Activated T-helper 17 cell treated with anti-CD3 and anti-CD28 coated beads, Interleukin-2, amount 50 U/mL, for 72 hours (primary cell): Measurements from ENCODE around the gene SELL. TPM values are rescaled to one million over a fixed set of nuclear protein-coding genes. Genes with fewer than 3 reads are reported as not detected.
"Not testable (repeated sequence)": the region's sequence is repeated elsewhere in the genome, so short reads cannot be mapped to it uniquely, and the experiment has no call there.

Experiments used
- ATAC-seq: fragments of 150-1000 bp; cut with Tn5 transposase; replicated peaks from 2 replicates; pipeline ENCODE4 v1.10.0; 2021; ENCODE audit warnings: mild to moderate bottlenecking, moderate library complexity
- H3K27ac Mint-ChIP-seq: one replicate; pipeline ENCODE4 v1.8.0; 2022; ENCODE audit warnings: mixed read lengths
- H3K27me3 Mint-ChIP-seq: one replicate; pipeline ENCODE4 v1.8.0; 2022; ENCODE audit warnings: mixed read lengths
- H3K36me3 Mint-ChIP-seq: one replicate; pipeline ENCODE4 v1.8.0; 2022; ENCODE audit warnings: low read depth, mild to moderate bottlenecking, mixed read lengths
- H3K4me1 Mint-ChIP-seq: one replicate; pipeline ENCODE4 v1.8.0; 2022; ENCODE audit warnings: mixed read lengths
- H3K4me3 Mint-ChIP-seq: one replicate; pipeline ENCODE4 v1.8.0; 2022; ENCODE audit warnings: mild to moderate bottlenecking, mixed read lengths
- H3K9me3 Mint-ChIP-seq: one replicate; pipeline ENCODE4 v1.8.0; 2022; ENCODE audit warnings: mixed read lengths
- total RNA-seq, 2 donors: library from RNA; stranded (reverse); gene quantifications; one replicate each; pipeline ENCODE4 v1.2.3, GENCODE V29; 2022

SELL gene
- total RNA-seq, 2 donors from 2014 or later, result 143 to 221 TPM

DNA sequence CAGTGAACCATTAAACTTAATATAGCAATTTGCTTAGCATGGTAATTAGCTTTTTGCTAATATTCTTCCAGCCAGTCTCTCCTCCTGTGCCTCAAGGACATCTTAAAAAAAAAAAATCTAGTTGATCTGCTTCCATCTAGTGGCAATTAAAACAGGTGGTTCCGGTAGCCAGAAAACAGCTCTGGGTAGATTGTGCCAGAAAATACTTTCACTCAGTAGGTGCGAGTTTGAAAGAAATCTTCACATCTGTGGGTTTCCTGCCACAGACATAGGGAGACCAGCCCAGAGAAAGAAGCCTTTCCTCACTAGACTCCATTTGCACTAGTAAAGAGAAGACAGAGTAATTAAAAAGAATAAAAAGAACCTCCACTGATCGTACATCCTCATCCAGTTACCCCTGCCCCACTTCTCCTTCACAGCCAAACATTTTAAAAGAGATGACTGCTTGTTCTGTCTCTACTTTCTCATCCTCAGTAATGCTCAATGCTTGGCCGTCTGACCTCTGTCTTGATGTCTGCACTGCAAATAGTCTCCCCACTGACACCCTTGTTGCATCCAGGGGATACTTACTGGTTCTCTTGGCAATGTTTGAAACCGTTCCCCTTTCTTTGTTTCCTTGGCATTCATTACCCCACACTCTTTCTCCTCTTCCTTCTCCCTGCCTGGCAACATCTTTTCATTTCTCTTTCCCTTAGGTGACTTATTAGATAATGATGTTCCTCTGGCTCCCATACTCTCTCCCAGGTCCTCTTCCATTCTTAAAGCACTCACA is 16.9 kb downstream of the SELL start:
- H3K9me3 Mint-ChIP-seq, result no peaks in the 10 kb centered on the region
- peaks cover 70% of the 10 kb centered on the region for H3K4me1 Mint-ChIP-seq
- ATAC-seq, result no peak
- H3K36me3 Mint-ChIP-seq, result peaks cover 86% of the 10 kb centered on the region
- H3K27me3 Mint-ChIP-seq, result no peaks in the 10 kb centered on the region
- H3K27ac Mint-ChIP-seq, result peak overlapping the region; percentile 84
- peak overlapping the region; percentile 91 for H3K4me3 Mint-ChIP-seq

DNA sequence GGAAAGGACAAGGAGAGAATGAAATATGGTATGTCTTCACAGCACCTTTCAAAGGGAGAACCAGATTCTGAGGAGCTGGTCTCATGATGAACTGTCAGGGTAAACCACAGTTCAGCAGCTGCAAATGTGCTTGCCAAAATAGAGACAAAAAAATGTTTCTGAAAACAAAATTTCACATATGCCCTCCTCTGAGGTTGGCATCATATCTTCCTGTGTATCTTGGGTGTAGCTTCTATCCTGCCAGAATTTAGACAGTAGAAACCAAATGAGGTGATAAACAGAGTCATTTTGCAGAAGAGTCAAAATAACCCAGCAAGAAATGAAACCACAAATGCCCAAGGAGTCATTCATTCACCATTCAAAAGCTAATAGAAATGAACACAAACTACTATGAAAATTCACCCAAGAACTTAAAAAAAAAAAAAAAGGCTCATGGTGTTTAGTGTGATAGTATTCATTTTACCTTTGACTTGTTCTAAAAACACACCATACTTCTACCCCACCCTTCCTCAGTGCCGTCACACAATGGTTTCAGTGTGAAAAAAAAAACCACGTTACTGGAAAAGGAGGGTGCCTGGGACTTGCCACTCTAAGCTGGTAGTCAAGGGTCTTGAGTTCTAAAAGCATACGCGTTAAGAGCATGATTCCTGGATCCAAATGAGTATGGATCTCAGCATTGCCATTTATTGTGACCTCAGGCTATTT is 18.5 kb downstream of the SELL start:
- Mint-ChIP-seq H3K4me3 (peak overlapping the region; percentile 91), H3K36me3 (peaks cover 70% of the 10 kb centered on the region), H3K27me3 (no peaks in the 10 kb centered on the region), H3K27ac (peak overlapping the region; percentile 84), H3K9me3 (no peaks in the 10 kb centered on the region), H3K4me1 (peaks cover 55% of the 10 kb centered on the region)
- ATAC-seq, result peak; percentile 83

DNA sequence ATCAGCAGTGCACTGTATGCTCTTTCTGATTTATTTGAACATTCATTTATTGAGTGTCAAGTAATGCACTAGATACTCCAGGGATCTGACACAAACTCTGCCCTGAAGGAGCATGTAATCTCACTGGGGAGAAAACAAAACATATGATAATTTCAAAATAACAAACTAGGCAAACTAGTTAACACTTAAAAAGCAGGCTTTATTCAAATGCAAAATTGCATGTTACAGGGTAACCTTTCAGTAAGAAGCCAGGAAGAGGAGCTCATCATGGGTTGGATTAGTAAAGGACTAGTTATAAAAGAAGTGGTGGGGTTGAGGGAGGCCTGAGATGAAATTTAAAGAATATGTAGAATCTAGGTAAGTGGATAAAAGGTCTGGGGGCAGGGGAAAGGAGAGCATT is 20.9 kb downstream of the SELL start:
- peaks cover 38% of the 10 kb centered on the region for H3K4me1 Mint-ChIP-seq
- H3K4me3 Mint-ChIP-seq, result peak overlapping the region; percentile 91
- H3K36me3 Mint-ChIP-seq, result peaks cover 46% of the 10 kb centered on the region
- H3K9me3 Mint-ChIP-seq, result no peaks in the 10 kb centered on the region
- ATAC-seq, result no peak
- no peak overlapping the region for H3K27ac Mint-ChIP-seq
- no peaks in the 10 kb centered on the region for H3K27me3 Mint-ChIP-seq

DNA sequence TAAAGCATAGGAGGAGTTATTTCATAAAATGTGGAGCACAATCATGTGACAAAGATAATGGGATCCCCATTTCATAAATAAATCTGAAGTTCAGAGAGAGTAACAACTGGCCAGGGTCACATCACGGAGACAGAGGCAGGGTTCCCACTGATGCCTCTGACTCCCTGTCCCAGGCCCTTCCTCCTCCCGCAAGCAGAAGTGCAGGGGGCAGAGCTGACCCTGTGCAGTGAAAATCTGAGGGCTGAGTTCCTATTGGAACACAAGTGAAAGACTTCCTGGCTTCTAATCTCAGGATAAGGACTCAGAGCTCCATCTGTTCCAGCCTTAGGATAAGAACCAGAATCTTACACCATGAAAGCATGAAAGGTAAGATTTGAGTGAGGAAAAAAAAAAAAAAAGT is 22.0 kb downstream of the SELL start:
- no peak for ATAC-seq
- Mint-ChIP-seq H3K27me3 (no peaks in the 10 kb centered on the region), H3K4me3 (peak overlapping the region; percentile 37), H3K27ac (peak overlapping the region; percentile 29), H3K4me1 (peaks cover 27% of the 10 kb centered on the region), H3K9me3 (no peaks in the 10 kb centered on the region), H3K36me3 (peaks cover 35% of the 10 kb centered on the region)

DNA sequence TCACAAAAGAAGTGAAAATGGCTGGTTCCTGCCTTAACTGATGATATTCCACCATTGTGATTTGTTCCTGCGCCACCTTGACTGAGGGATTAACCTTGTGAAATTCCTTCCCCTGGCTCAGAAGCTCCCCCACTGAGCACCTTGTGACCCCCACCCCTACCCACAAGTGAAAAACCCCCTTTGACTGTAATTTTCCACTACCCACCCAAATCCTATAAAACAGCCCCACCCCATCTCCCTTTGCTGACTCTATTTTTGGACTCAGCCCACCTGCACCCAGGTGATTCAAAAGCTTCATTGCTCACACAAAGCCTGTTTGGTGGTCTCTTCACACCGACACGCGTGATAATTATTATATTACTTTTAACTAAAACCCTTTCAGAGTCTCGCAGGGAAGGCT is 23.0 kb downstream of the SELL start:
- ATAC-seq, H3K27me3 Mint-ChIP-seq, H3K27ac Mint-ChIP-seq, H3K9me3 Mint-ChIP-seq, H3K4me3 Mint-ChIP-seq: not testable (repeated sequence)
- Mint-ChIP-seq H3K4me1 (peaks cover 18% of the 10 kb centered on the region), H3K36me3 (peaks cover 25% of the 10 kb centered on the region)

DNA sequence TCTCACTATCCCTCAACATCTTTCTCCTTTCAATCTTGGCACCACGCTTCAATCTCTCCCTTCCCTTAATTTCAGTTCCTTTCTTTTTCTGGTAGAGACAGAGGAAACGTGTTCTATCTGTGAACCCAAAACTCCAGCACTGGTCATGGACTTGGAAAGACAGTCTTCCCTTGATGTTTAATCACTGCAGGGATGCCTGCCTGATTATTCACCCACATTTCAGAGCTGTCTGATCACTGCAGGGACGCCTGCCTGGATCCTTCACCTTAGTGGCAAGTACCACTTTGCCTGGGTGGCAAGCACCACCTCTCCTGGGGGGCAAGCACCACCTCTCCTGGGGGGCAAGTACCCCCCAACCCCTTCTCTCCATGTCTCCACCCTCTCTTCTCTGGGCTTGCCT is 27.8 kb downstream of the SELL start:
- H3K9me3 Mint-ChIP-seq, result no peaks in the 10 kb centered on the region
- H3K27me3 Mint-ChIP-seq, result no peaks in the 10 kb centered on the region
- H3K4me3 Mint-ChIP-seq, result no peak overlapping the region
- peaks cover 17% of the 10 kb centered on the region for H3K4me1 Mint-ChIP-seq
- no peak for ATAC-seq
- no peaks in the 10 kb centered on the region for H3K36me3 Mint-ChIP-seq
- no peak overlapping the region for H3K27ac Mint-ChIP-seq

DNA sequence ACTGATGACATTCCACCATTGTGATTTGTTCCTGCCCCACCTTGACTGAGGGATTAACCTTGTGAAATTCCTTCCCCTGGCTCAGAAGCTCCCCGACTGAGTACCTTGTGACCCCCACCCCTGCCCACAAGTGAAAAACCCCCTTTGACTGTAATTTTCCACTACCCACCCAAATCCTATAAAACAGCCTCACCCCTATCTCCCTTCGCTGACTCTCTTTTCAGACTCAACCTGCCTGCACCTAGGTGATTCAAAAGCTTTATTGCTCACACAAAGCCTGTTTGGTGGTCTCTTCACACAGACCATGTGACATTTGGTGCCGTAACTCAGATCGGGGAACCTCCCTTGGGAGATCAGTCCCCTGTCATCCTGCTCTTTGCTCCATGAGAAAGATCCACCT is 28.3 kb downstream of the SELL start:
- H3K4me3 Mint-ChIP-seq, H3K27me3 Mint-ChIP-seq, H3K36me3 Mint-ChIP-seq, ATAC-seq, H3K9me3 Mint-ChIP-seq, H3K27ac Mint-ChIP-seq: not testable (repeated sequence)
- H3K4me1 Mint-ChIP-seq, result peaks cover 17% of the 10 kb centered on the region

DNA sequence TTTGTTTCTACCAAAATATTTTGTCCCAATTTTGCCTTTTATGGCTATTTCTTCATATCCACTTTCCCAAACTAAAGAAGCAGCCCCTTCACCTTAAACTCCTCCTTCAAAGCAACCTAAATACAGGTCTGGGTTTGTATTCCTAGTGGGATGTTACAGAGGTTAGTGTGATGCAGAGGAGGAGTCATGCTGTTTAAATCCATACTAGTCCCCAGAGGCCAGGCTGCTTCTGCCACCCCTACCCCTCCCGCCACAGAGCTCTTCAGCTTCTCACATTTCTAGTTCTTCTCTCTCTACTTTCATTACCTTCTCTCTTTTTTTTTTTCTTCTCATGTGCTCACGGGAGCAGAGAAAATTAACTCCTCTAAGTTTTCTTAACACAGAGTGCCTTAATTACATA is 29.3 kb downstream of the SELL start:
- Mint-ChIP-seq H3K27me3 (no peaks in the 10 kb centered on the region), H3K4me3 (no peak overlapping the region), H3K36me3 (no peaks in the 10 kb centered on the region), H3K9me3 (no peaks in the 10 kb centered on the region), H3K27ac (peak overlapping the region; percentile 64), H3K4me1 (peaks cover 17% of the 10 kb centered on the region)
- ATAC-seq, result no peak

DNA sequence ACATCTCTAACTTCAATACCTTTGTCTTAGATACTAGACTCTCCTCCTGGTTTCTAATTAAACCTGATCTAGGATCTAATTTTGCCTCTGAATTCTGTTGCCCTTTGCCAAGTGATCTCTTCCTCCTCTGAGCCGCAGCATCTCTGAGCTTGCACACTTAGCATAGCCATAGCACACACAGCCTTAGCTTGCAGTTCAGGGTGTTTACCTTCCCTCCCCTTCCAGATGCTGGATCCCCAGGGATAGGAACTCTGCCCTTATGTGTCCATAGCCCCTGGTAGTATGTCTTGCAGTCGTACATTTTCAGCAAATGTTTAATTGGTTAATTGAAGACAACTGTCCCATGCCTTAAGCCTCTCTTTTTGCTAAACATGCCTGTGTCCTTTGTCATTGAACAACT is 30.3 kb downstream of the SELL start:
- Mint-ChIP-seq H3K27me3 (no peaks in the 10 kb centered on the region), H3K36me3 (no peaks in the 10 kb centered on the region), H3K9me3 (no peaks in the 10 kb centered on the region), H3K4me3 (peak overlapping the region; percentile 72), H3K4me1 (peaks cover 26% of the 10 kb centered on the region), H3K27ac (peak overlapping the region; percentile 64)
- ATAC-seq, result peak; percentile 9

DNA sequence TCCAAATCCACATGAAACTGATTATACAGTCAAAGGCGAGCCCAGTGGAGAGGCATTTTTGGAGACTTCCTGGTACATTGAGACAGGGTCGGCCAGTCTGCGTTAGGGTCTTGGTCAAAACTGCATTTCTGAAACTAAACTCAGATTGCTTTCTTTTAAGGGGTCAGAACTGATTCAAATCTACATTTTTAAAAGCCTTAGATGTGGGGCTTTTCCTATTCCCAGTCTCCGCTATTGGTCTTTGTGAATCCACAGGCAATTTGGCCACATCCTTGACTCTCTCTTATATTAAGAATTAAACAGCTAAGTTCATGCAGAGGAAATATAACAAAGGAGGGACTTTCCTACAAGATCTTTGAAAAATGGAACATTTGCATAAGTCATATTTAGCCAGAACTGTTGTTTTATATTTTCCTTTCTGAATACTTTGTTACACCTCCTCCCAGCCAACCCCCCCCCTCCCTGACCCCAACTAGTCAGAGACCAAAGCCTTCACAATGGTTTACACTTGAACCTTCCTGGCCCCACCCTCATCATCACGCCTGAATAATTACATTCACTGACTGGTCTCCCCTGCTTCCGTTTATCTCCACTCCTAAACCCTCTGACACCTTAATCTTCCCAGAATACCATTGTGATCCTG is 30.9 kb downstream of the SELL start:
- no peaks in the 10 kb centered on the region for H3K9me3 Mint-ChIP-seq
- no peaks in the 10 kb centered on the region for H3K36me3 Mint-ChIP-seq
- ATAC-seq, result peak; percentile 86
- H3K27me3 Mint-ChIP-seq, result no peaks in the 10 kb centered on the region
- peak overlapping the region; percentile 72 for H3K4me3 Mint-ChIP-seq
- H3K4me1 Mint-ChIP-seq, result peaks cover 32% of the 10 kb centered on the region
- peak overlapping the region; percentile 64 for H3K27ac Mint-ChIP-seq

DNA sequence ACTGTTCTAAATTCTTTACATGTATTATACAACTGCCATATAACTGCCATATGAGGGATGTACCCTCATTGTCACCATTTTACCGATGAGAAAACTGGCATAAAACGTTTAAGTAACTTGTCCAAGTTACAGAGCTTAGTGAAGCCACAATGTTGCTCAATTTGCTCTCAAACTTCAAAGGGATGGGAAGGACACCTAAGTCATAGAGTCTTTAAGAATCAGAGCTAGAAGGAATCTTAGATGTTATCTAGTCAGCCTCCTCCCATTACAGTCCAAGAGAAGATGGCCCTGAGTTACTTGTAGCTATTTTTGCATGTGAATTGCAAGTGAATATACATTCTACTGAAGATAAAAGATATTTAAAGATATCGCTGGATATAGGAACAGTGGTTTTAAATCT is 31.7 kb downstream of the SELL start:
- Mint-ChIP-seq H3K27me3 (no peaks in the 10 kb centered on the region), H3K4me1 (peaks cover 34% of the 10 kb centered on the region), H3K4me3 (peak overlapping the region; percentile 72), H3K9me3 (no peaks in the 10 kb centered on the region), H3K36me3 (no peaks in the 10 kb centered on the region), H3K27ac (peak overlapping the region; percentile 64)
- ATAC-seq, result no peak

DNA sequence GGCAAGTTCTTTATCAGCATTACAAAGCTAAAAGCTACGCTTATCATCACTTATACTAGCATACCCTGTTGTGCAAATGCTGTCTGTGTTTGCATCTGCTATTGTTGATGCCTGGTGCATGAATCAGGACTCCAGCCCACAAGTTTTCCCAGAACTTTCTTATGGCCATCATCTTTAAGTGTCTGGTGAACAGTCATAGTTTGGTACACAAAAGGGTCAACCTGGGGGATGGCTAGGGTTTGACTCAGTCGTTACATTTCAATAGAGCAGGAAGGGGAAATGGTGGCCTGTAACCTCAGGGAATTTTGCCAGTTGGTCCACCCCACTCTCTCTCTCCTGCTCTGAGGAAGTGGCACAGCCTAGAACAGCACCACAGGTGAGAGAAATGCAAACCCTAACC is 35.4 kb downstream of the SELL start:
- H3K27me3 Mint-ChIP-seq, result no peaks in the 10 kb centered on the region
- H3K9me3 Mint-ChIP-seq, result peaks cover 6% of the 10 kb centered on the region
- H3K4me3 Mint-ChIP-seq, result peak overlapping the region; percentile 60
- no peak overlapping the region for H3K27ac Mint-ChIP-seq
- peaks cover 26% of the 10 kb centered on the region for H3K4me1 Mint-ChIP-seq
- H3K36me3 Mint-ChIP-seq, result no peaks in the 10 kb centered on the region
- peak; percentile 33 for ATAC-seq

DNA sequence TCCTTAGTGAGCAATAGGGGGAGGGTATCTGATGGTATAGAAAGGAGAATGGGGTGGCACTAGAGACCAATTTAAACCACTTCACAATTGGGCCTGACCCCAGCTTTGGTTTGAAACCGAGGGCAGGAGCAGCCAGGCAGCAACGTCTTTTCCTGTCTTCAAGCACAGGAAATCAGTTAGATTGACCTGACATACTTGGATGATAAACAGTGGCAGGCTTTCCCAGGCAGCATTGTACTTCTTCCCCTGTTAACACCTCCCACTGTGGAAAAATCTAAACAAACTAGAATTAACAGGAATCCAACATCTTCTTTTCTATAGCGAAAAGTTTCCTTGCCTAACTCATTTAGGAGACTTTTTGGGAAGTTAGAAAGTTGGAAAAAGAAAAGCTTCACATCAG is 40.6 kb downstream of the SELL start:
- Mint-ChIP-seq H3K27ac (peak overlapping the region; percentile 65), H3K27me3 (no peaks in the 10 kb centered on the region), H3K4me3 (peak overlapping the region; percentile 41), H3K36me3 (no peaks in the 10 kb centered on the region), H3K9me3 (peaks cover 6% of the 10 kb centered on the region), H3K4me1 (peaks cover 25% of the 10 kb centered on the region)
- ATAC-seq, result no peak

DNA sequence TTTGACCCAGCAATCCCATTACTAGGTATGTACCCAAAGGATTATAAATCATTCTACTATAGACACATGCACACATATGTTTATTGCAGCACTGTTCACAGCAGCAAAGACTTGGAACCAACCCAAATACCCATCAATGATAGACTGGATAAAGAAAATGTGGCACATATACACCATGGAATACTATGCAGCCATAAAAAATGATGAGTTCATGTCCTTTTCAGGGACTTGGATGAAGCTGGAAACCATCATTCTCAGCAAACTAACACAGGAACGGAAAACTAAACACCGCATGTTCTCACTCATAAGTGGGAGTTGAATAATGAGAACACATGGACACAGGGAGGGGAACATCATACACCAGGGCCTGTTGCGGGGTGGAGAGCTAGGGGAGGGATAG is 41.2 kb downstream of the SELL start:
- not testable (repeated sequence) for H3K36me3 Mint-ChIP-seq, H3K27me3 Mint-ChIP-seq, H3K9me3 Mint-ChIP-seq, ATAC-seq
- Mint-ChIP-seq H3K4me3 (peak overlapping the region; percentile 41), H3K27ac (peak overlapping the region; percentile 65), H3K4me1 (peaks cover 20% of the 10 kb centered on the region)
